Measurements from ENCODE around the gene SAMD4A. TPM values are rescaled to one million over a fixed set of nuclear protein-coding genes. Genes with fewer than 3 reads are reported as not detected.

SAMD4A gene
- total and polyA plus RNA-seq, 10 donors, result 2.3 to 31.0 (median 21.2) TPM

- Histone ChIP-seq H3K36me3 (peaks cover 0 to 61% (median 17%) of the 10 kb centered on the region in 6 donors), H3K9me3 (no peaks in the 10 kb centered on the region), H3K4me3 (no peak overlapping the region), H3K27me3 (replicated peaks in 1 of 7) (no peaks in the 10 kb centered on the region), H3K27ac (no peak overlapping the region), H3K4me1 (peaks cover 0 to 9% (median 2%) of the 10 kb centered on the region in 6 donors)
- WGBS, 5 donors, result 84 to 95% (median 95%) methylated on average over 11 to 33 of the region's 33 CpGs
- DNase-seq, result no peak
- no peak for TF ChIP-seq POLR2A (IDR thresholded peaks at IDR 0.05)
- TF ChIP-seq POLR2AphosphoS5 (IDR thresholded peaks at IDR 0.05), result no peak
- TF ChIP-seq CTCF (IDR thresholded peaks at IDR 0.05 in 8 of 11, conservative IDR thresholded peaks at IDR 0.05 in 3 of 11), result no peak
- intact Hi-C loops (cut with DNase I; ENCODE audit: low total_unique reads), result no loop called here
Observed at GRCh38 chr14:54759982-54760585, 193.2 kb downstream of the SAMD4A start.

- Histone ChIP-seq H3K4me3 (no peak overlapping the region), H3K4me1 (peaks cover 0 to 9% (median 2%) of the 10 kb centered on the region in 6 donors)
Observed at GRCh38 chr14:54760866-54761575, 194.1 kb downstream of the SAMD4A start.

GRCh38 chr14:54761835-54762234 is 194.9 kb downstream of the SAMD4A start:
- H3K27ac ChIP-seq, result no peak overlapping the region
- H3K9me3 ChIP-seq, result no peaks in the 10 kb centered on the region
- TF ChIP-seq POLR2AphosphoS5 (IDR thresholded peaks at IDR 0.05) (no peak), POLR2A (IDR thresholded peaks at IDR 0.05) (no peak), CTCF (IDR thresholded peaks at IDR 0.05 in 8 of 11, conservative IDR thresholded peaks at IDR 0.05 in 3 of 11) (no peak)
- no peak for DNase-seq
- H3K36me3 ChIP-seq, result peaks cover 0 to 63% (median 19%) of the 10 kb centered on the region in 6 donors
- no peaks in the 10 kb centered on the region for H3K27me3 ChIP-seq (replicated peaks in 1 of 7)
- H3K4me1 ChIP-seq, result peaks cover 0 to 15% (median 2%) of the 10 kb centered on the region in 6 donors
- 91 to 94% (median 93%) methylated on average over 6 of the region's 6 CpGs for whole genome bisulfite sequencing, 5 donors
- intact Hi-C loops (cut with DNase I; ENCODE audit: low total_unique reads), result no loop called here
- no peak overlapping the region for H3K4me3 ChIP-seq

More at GRCh38 chr14:54760866-54761575, 194.1 kb downstream of the SAMD4A start:
- H3K27ac ChIP-seq, result no peak overlapping the region
- no peak for DNase-seq
- intact Hi-C loops (cut with DNase I; ENCODE audit: low total_unique reads), result no loop called here
- H3K9me3 ChIP-seq, result no peaks in the 10 kb centered on the region
- H3K27me3 ChIP-seq (replicated peaks in 1 of 7), result no peaks in the 10 kb centered on the region
- TF ChIP-seq POLR2A (IDR thresholded peaks at IDR 0.05) (no peak), POLR2AphosphoS5 (IDR thresholded peaks at IDR 0.05) (no peak), CTCF (IDR thresholded peaks at IDR 0.05 in 8 of 11, conservative IDR thresholded peaks at IDR 0.05 in 3 of 11) (no peak)
- H3K36me3 ChIP-seq, result peaks cover 0 to 67% (median 19%) of the 10 kb centered on the region in 6 donors
- WGBS, 5 donors, result 92 to 96% (median 92%) methylated on average over 11 of the region's 11 CpGs

GRCh38 chr14:54762296-54762695 is 195.4 kb downstream of the SAMD4A start:
- H3K9me3 ChIP-seq, result no peaks in the 10 kb centered on the region
- H3K27ac ChIP-seq, result no peak overlapping the region
- H3K4me3 ChIP-seq, result no peak overlapping the region
- no peak for TF ChIP-seq POLR2AphosphoS5 (IDR thresholded peaks at IDR 0.05)
- no peak for TF ChIP-seq CTCF (IDR thresholded peaks at IDR 0.05 in 8 of 11, conservative IDR thresholded peaks at IDR 0.05 in 3 of 11)
- no peak for TF ChIP-seq POLR2A (IDR thresholded peaks at IDR 0.05)
- no peaks in the 10 kb centered on the region for H3K27me3 ChIP-seq (replicated peaks in 1 of 7)
- H3K36me3 ChIP-seq, result peaks cover 0 to 66% (median 19%) of the 10 kb centered on the region in 6 donors
- no peak for DNase-seq
- intact Hi-C loops (cut with DNase I; ENCODE audit: low total_unique reads), result no loop called here
- 89 to 94% (median 91%) methylated on average over 5 of the region's 5 CpGs for WGBS, 5 donors
- H3K4me1 ChIP-seq, result peaks cover 0 to 18% (median 2%) of the 10 kb centered on the region in 6 donors
